ENCODE results near the gene CDKN2B-AS1. TPM values are rescaled to one million over a fixed set of nuclear protein-coding genes. Genes with fewer than 3 reads are reported as not detected.

The CDKN2B-AS1 gene
- total and polyA plus RNA-seq, 8 donors = 0.24 to 0.92 (median 0.55) TPM; not detected in 3

GRCh38 chr9:21993893-21994555 lies 567 bp upstream of the CDKN2B-AS1 start, which contains the start of gene CDKN2A:
CDKN2A (minus strand) TSS chr9:21994392.
- Histone ChIP-seq H3K27ac (peak within 1 kb of the TSS in 3 of 4 donors; percentile 19 to 77 (median 66)), H3K4me3 (peak within 1 kb of the TSS; percentile 73 to 78 (median 76)), H3K4me1 (peaks cover 0 to 4% (median 0%) of the 10 kb centered on the region in 3 donors), H3K36me3 (no peaks in the 10 kb centered on the region), H3K27me3 (peaks cover 0 to 39% (median 9%) of the 10 kb centered on the region in 4 donors), H3K9me3 (no peaks in the 10 kb centered on the region)
- peak; percentile 60 to 71 (median 66) for ATAC-seq
- FAIRE-seq = no peak
- DNase-seq = peak in 4 of 6 donors; percentile 37 to 84 (median 65)
- no peak for TF ChIP-seq CTCF (IDR thresholded peaks at IDR 0.05)
- intact Hi-C loops (cut with DNase I) = no loop called here
- 5 to 8% methylated on average over 39 to 53 of the region's 53 CpGs for WGBS, 2 donors

GRCh38 chr9:21995006-21995665 lies 545 bp downstream of the CDKN2B-AS1 start:
- peak; percentile 71 to 89 (median 81) for ATAC-seq
- H3K9me3 ChIP-seq = no peaks in the 10 kb centered on the region
- peaks cover 0 to 28% (median 5%) of the 10 kb centered on the region in 4 donors for H3K27me3 ChIP-seq
- H3K36me3 ChIP-seq = no peaks in the 10 kb centered on the region
- FAIRE-seq = no peak
- 1% methylated on average over 53 to 56 of the region's 56 CpGs for WGBS, 2 donors
- no peak for TF ChIP-seq CTCF (IDR thresholded peaks at IDR 0.05)
- DNase-seq = peak; percentile 45 to 80 (median 64)
- H3K4me3 ChIP-seq = peak overlapping the region; percentile 73 to 78 (median 76)
- H3K27ac ChIP-seq = peak overlapping the region in 3 of 4 donors; percentile 19 to 77 (median 66)
- peaks cover 0 to 4% (median 0%) of the 10 kb centered on the region in 3 donors for H3K4me1 ChIP-seq
- intact Hi-C loops (cut with DNase I) = no loop called here

GRCh38 chr9:21995666-21996398 lies 1.2 kb downstream of the CDKN2B-AS1 start:
- H3K9me3 ChIP-seq = no peaks in the 10 kb centered on the region
- peaks cover 0 to 4% (median 0%) of the 10 kb centered on the region in 3 donors for H3K4me1 ChIP-seq
- DNase-seq (peak in 5 of 6 donors; percentile 34 to 81 (median 54)), FAIRE-seq (no peak), ATAC-seq (peak; percentile 41 to 77 (median 68))
- peak overlapping the region in 1 of 4 donors; percentile 77 for H3K27ac ChIP-seq
- no peak for TF ChIP-seq CTCF (IDR thresholded peaks at IDR 0.05)
- peak overlapping the region; percentile 73 to 78 (median 76) for H3K4me3 ChIP-seq
- peaks cover 0 to 23% (median 4%) of the 10 kb centered on the region in 4 donors for H3K27me3 ChIP-seq
- intact Hi-C loops (cut with DNase I) = no loop called here
- WGBS, 2 donors = 27 to 33% methylated on average over 48 to 54 of the region's 54 CpGs
- no peaks in the 10 kb centered on the region for H3K36me3 ChIP-seq

- DNase-seq (no peak), FAIRE-seq (no peak), ATAC-seq (no peak)
- 83 to 85% methylated on average over 9 of the region's 9 CpGs for WGBS, 2 donors
- H3K27me3 ChIP-seq = peaks cover 0 to 17% (median 1%) of the 10 kb centered on the region in 4 donors
- H3K4me1 ChIP-seq = peaks cover 0 to 4% (median 0%) of the 10 kb centered on the region in 3 donors
- no peak for TF ChIP-seq CTCF (IDR thresholded peaks at IDR 0.05)
- no peak overlapping the region for H3K27ac ChIP-seq
- no peaks in the 10 kb centered on the region for H3K36me3 ChIP-seq
- intact Hi-C loops (cut with DNase I) = no loop called here
- H3K4me3 ChIP-seq = no peak overlapping the region
- no peaks in the 10 kb centered on the region for H3K9me3 ChIP-seq
Observed at GRCh38 chr9:21996438-21996837, 1.8 kb downstream of the CDKN2B-AS1 start.
